GM20000 (cell line): ENCODE measurements around the gene SLAMF6.
"Not testable (repeated sequence)": the region's sequence is repeated elsewhere in the genome, so short reads cannot be mapped to it uniquely, and the experiment has no call there.

ENCODE experiments used
- DNase-seq: peaks from one replicate; pipeline ENCODE4 v3.0.0; 2012; ENCODE audit warnings: low spot score
- CTCF ChIP-seq: IDR thresholded peaks from 2 replicates; pipeline ENCODE4 v1.5.1; 2012; ENCODE audit warnings: mild to moderate bottlenecking, control low read depth; ENCODE audit errors: extremely low read depth, missing control alignments

The SLAMF6 gene

GRCh38 chr1:160491017-160491416 lies 32.0 kb downstream of the SLAMF6 start:
- no peak for TF ChIP-seq CTCF
- DNase-seq = no peak

- DNase-seq = no peak
- no peak for TF ChIP-seq CTCF
Observed at GRCh38 chr1:160489513-160490261, 33.4 kb downstream of the SLAMF6 start.

GRCh38 chr1:160488347-160489058 lies 34.6 kb downstream of the SLAMF6 start:
- no peak for TF ChIP-seq CTCF
- no peak for DNase-seq

- no peak for TF ChIP-seq CTCF
- DNase-seq = no peak
Observed at GRCh38 chr1:160486453-160486852, 36.6 kb downstream of the SLAMF6 start.

- DNase-seq = no peak
- no peak for TF ChIP-seq CTCF
Observed at GRCh38 chr1:160483505-160484185, 39.4 kb downstream of the SLAMF6 start.

- no peak for TF ChIP-seq CTCF
- no peak for DNase-seq
Observed at GRCh38 chr1:160481979-160482596, 41.0 kb downstream of the SLAMF6 start.

- DNase-seq = not testable (repeated sequence)
Observed at GRCh38 chr1:160480781-160481180, 42.3 kb downstream of the SLAMF6 start.

- not testable (repeated sequence) for DNase-seq
Observed at GRCh38 chr1:160479091-160479490, 44.0 kb downstream of the SLAMF6 start.
